BJ (cell line): ENCODE measurements around the gene DLD. TPM values are rescaled to one million over a fixed set of nuclear protein-coding genes. Genes with fewer than 3 reads are reported as not detected.
"Not testable (repeated sequence)": the region's sequence is repeated elsewhere in the genome, so short reads cannot be mapped to it uniquely, and the experiment has no call there.

ENCODE experiments used
- CTCF ChIA-PET: fragments of 350-600 bp; formaldehyde crosslinking; extraction: SDS; loops from one replicate; lab custom pipeline; 2021; ENCODE audit warnings: antibody characterized with exemption, inconsistent platforms; lab: Yijun Ruan, JAX
- POLR2A ChIA-PET: fragments of 300-600 bp; sonication (Branson Sonifier 250); formaldehyde crosslinking; extraction: SDS; loops from one replicate; lab custom pipeline; 2021; ENCODE audit warnings: antibody characterized with exemption; lab: Charles Lee
- DNase-seq: peaks from one replicate; pipeline ENCODE4 v3.0.0-alpha.2; 2011; ENCODE audit warnings: low read depth
- H3K27me3 ChIP-seq: 2 replicates; pipeline ENCODE4 v1.6.0; 2011; ENCODE audit warnings: low read length; ENCODE audit not compliant: control insufficient read depth, insufficient read depth
- H3K36me3 ChIP-seq: 2 replicates; pipeline ENCODE4 v1.5.1; 2011; ENCODE audit warnings: low read length; ENCODE audit not compliant: control insufficient read depth, insufficient read depth
- H3K4me3 ChIP-seq: 2 replicates; pipeline ENCODE4 v1.5.1; 2011; ENCODE audit warnings: low read depth, mild to moderate bottlenecking, control low read depth, low read length
- CTCF ChIP-seq: IDR thresholded peaks from 2 replicates; pipeline ENCODE4 v1.5.1; 2011; ENCODE audit warnings: low read depth, mild to moderate bottlenecking, control low read depth, inconsistent platforms, low read length, moderate library complexity; ENCODE audit not compliant: insufficient read depth
- polyA plus RNA-seq: library from polyadenylated mRNA; depleted of rRNA; stranded (reverse); fragments of >200 nt; gene quantifications from 2 replicates; pipeline ENCODE4 v1.2.3, GENCODE V29; 2011

Gene DLD
- polyA plus RNA-seq, 1 experiment: 72.4 TPM

DNA sequence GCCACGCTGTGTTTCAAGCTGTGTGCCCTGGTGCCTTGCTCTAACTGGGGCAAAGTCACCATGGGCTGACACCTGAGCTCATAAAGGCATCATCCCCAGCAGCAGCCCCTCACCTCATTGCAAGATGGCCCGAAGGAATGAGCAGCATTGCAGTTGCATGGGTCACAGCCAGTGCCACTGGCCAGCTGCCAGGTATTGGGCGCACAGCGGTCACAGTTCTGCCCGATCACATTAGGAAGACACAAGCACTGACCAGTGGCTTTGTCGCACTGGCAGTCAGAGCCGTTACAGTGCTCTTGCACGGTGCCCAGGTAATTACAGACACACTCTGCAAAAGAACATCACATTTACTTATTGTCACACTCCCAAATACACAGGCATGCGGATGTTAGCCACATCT is 60.9 kb downstream of the DLD start:
- TF ChIP-seq CTCF: no peak
- no peaks in the 10 kb centered on the region for H3K27me3 ChIP-seq
- no peak for DNase-seq
- peaks cover 25% of the 10 kb centered on the region for H3K36me3 ChIP-seq
- ChIA-PET POLR2A (no interaction called here), CTCF (interaction anchor here (0.8 to 1.5 kb wide), 3 partner anchors 12 to 47 kb away, joined by 3 to 4 read pairs (median 3); no protein-coding TSS in a partner anchor)
- H3K4me3 ChIP-seq: no peak overlapping the region

DNA sequence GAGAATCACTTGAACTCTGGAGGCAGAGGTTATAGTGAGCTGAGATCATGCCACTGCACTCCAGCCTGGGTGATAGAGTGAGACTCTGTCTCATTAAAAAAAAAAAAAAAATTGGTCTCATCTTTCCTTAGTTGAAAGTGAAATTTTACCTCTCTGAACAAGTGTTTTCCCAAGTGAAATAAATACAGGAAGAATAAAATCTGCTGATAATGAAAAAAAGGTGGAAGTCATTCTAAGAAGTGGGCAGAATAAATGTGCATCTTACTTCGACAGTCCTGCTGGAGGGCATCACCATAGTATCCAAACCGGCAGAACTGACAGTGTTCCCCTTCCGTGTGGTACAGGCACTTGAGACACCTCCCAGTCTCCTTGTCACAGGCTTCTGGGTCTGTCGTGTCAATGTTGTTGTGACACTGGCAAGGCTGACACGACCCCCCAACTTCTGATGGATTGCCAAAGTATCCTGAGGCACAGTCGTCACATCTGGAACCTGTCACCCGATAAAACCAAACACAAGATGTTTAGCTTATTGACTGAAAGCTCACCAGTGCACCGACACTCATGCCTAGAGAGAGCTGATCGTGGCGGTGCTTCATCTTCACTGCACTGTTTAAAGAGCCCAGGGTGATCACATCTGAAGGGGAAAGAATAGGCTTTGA is 62.4 kb downstream of the DLD start:
- Histone ChIP-seq H3K27me3 (no peaks in the 10 kb centered on the region), H3K36me3 (peaks cover 24% of the 10 kb centered on the region), H3K4me3 (no peak overlapping the region)
- TF ChIP-seq CTCF: no peak
- POLR2A ChIA-PET: interaction anchor here (0.6 kb wide), 1 partner anchor 779 kb away, joined by 3 read pairs; no protein-coding TSS in a partner anchor
- DNase-seq: no peak
- CTCF ChIA-PET: interaction anchor here (0.6 to 1.9 kb wide), 2 partner anchors 60 to 192 kb away, joined by 5 to 9 read pairs; no protein-coding TSS in a partner anchor

GRCh38 chr7:107953924-107954303 is 62.9 kb downstream of the DLD start:
- ChIA-PET POLR2A (interaction anchor here (0.6 kb wide), 1 partner anchor 12 kb away, joined by 5 read pairs; no protein-coding TSS in a partner anchor), CTCF (interaction anchor here (0.6 to 1.9 kb wide), 2 partner anchors 60 to 192 kb away, joined by 5 to 9 read pairs; no protein-coding TSS in a partner anchor)
- Histone ChIP-seq H3K36me3 (peaks cover 24% of the 10 kb centered on the region), H3K27me3 (no peaks in the 10 kb centered on the region), H3K4me3 (no peak overlapping the region)
- no peak for DNase-seq
- no peak for TF ChIP-seq CTCF

GRCh38 chr7:107955394-107955793 is 64.4 kb downstream of the DLD start:
- POLR2A ChIA-PET: no interaction called here
- no peak for TF ChIP-seq CTCF

GRCh38 chr7:107956950-107957349 is 66.0 kb downstream of the DLD start:
- H3K4me3 ChIP-seq, H3K27me3 ChIP-seq, POLR2A ChIA-PET, DNase-seq: not testable (repeated sequence)
- peaks cover 29% of the 10 kb centered on the region for H3K36me3 ChIP-seq
- CTCF ChIA-PET: interaction anchor here (1.2 to 2.1 kb wide), 2 partner anchors 10 to 189 kb away, joined by 4 to 5 read pairs; no protein-coding TSS in a partner anchor

More at GRCh38 chr7:107955394-107955793, 64.4 kb downstream of the DLD start:
- CTCF ChIA-PET: interaction anchor here (1.1 to 2.1 kb wide), 2 partner anchors 11 to 192 kb away, joined by 3 to 5 read pairs; no protein-coding TSS in a partner anchor
- DNase-seq: no peak
- Histone ChIP-seq H3K27me3 (no peaks in the 10 kb centered on the region), H3K4me3 (no peak overlapping the region), H3K36me3 (peaks cover 36% of the 10 kb centered on the region)
